ENCODE measurements around the gene SYCE3.

Gene SYCE3

DNA sequence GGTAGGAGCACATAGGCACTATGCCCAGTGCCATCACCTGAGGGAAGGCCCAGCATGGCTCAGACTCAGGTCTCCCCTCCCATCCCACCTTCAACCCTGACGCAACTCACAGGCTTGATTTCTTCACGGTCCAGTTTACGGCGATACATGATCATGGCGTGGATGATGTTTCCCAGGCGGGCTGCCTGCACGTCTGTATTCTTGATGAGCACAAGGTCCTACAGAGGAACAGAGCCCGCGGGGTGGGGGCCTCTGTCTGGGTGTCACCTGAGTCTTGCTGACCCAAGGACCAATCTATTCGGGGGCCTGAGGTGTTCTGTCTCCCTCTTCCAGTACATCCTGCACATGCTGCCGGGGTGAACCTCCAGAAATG, 11.7 kb upstream of the SYCE3 start:
- no peak for DNase-seq

DNA sequence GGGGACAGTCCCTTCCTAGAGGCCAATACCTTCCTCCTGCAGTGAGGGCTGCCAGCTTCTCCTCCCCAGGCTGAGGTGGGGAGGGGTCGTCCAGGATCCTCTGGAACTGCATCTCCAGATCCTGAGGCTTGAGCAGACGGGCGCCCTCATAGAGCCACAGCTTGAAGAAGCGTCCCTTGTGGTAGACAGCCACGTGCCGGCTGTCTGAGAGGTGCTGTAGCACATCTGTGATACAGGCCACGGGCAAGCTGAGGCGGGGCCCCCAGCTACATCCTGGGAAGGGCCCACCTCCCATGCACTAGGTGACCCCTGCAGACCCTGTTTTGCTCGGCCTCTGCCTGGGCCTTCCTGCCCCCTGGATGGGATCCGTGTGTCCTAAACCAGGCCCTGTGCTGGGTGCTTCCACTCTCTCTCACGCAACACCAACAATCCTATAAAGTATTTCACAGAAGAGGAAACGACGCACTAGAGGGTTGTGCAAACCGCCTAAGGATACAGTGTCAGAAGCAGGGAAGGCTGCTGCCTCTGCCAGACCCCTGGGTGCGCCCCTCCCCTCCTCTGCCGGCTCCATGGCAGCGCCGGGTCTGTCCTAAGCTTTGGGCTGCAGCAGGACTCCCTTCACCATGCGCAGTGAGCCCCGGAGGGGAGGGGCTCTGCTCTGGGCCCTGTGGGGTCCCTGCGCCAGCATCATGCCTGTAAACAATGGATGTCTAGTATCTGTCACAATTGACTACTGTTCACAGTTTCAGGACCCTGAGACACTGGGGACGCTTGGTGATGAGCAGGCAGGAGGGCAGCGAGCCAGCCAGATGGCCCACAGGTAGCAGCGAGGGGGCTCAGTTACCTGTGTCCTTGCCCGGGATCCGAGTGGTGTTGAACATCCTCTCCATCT, 11.0 kb upstream of the SYCE3 start:
- DNase-seq = no peak

DNA sequence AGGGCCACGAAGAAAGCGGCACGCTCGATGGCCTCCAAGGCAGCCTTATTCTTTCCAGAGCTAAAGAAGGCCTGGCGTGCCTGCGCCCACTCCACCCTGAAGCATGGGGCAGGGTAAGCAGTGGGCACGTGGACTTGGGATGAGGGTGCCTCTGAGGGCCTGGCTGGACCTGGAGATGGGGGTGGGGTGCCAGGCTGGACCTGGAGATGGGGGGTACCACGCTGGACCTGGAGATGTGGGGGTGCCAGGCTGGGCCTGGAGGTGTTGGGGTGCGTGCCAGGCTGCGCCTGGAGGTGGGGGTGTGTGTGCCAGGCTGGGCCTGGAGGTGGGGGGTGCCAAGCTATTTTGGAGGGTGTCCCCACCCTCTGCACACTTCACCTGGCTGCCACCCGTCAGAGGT, 10.2 kb upstream of the SYCE3 start:
- DNase-seq = peak; percentile 6

DNA sequence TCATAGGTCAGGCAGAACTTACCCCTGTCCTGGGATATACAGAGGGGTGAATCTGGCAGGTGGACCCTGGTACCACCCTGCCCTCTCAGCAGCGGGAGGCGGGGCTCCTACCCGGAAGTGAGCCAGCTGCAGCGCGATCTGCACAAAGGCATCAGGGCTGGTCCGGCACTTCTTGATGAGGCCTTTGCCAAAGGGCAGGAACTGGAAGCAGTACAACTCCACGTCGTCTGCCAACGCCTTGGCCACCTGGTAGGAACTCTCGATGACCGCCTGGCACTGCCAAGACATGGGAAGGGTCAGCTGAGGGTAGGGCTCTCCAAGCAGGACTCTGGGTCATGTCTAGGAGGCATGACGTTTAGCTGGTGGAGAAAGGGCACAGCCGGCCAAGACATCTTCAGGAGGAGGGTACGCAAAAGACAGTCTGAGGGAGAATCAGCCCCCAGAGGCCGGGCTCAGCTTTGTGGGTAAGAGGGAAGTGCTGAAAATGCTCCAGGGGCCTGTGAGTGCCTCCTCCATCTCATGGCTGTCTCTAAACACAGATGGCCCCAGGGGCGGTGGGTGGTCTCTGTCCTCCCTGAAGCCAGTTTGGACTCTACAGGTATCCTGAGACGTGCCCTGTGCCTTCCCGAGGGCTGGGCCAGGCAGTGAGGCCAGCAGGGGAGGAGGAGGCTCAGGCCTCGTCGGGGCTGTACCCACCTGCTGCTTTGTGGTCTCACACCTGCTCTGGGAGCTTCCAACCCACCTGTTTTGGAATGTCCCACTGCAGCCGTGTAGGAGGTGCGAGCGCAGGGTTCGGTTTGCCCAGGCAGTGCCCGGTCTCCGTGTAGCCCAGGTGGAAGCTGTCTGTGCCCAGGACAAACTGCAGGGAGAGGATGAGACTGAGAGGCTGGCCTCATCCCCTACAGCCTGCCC, 8.8 kb upstream of the SYCE3 start:
- DNase-seq = peak; percentile 18

DNA sequence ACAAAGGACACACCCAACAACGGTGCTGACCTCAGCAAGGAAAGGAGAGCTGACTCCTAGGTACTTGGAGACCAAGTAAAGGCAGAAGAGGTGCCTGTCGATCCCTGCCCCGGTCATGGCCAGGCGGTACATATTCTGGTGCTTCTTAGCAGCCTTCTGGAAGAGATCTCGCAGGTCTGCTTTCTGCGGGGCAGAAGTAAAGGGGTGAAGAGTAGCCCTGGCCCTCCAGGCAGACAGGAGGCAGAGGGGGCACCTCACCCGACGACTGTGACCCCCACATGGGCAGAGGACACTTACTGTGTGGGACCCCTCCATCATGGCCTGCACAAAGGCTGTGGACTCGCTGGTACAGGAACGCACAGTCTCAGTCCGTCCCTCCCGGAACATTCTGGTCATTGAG, 8.1 kb upstream of the SYCE3 start:
- DNase-seq = peak; percentile 23

- DNase-seq = peak; percentile 26
These were observed 7.3 kb upstream of the SYCE3 start for GRCh38 chr22:50569896-50570535.

DNA sequence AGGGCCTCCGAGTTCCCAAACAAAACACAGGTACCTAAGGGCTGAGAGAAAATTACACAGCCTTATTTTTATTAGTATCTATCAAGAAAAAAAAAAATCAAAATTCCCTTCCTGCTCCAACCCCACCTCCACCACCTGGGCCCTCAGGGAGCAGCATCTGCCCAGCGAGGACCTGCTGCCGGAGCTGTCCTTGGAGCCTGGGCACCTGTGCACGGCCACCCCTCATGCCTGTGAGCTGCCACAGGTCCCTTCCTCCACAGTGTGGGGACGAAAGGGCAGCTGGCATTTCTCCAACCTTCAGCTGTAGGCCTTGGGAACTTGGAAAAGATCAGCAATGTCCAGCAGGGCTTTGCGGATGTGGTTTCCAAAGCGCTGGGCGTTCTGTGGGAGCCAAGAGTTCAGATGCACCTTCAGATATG, 6.3 kb upstream of the SYCE3 start:
- peak; percentile 22 for DNase-seq

- DNase-seq = no peak
These were observed 5.9 kb upstream of the SYCE3 start for GRCh38 chr22:50568626-50569025.

- DNase-seq = peak; percentile 25
These were observed 5.1 kb upstream of the SYCE3 start for GRCh38 chr22:50567721-50568252.

GRCh38 chr22:50564289-50564688, 1.6 kb upstream of the SYCE3 start:
- no peak for DNase-seq

GRCh38 chr22:50563413-50564160, 868 bp upstream of the SYCE3 start:
- no peak for DNase-seq

DNA sequence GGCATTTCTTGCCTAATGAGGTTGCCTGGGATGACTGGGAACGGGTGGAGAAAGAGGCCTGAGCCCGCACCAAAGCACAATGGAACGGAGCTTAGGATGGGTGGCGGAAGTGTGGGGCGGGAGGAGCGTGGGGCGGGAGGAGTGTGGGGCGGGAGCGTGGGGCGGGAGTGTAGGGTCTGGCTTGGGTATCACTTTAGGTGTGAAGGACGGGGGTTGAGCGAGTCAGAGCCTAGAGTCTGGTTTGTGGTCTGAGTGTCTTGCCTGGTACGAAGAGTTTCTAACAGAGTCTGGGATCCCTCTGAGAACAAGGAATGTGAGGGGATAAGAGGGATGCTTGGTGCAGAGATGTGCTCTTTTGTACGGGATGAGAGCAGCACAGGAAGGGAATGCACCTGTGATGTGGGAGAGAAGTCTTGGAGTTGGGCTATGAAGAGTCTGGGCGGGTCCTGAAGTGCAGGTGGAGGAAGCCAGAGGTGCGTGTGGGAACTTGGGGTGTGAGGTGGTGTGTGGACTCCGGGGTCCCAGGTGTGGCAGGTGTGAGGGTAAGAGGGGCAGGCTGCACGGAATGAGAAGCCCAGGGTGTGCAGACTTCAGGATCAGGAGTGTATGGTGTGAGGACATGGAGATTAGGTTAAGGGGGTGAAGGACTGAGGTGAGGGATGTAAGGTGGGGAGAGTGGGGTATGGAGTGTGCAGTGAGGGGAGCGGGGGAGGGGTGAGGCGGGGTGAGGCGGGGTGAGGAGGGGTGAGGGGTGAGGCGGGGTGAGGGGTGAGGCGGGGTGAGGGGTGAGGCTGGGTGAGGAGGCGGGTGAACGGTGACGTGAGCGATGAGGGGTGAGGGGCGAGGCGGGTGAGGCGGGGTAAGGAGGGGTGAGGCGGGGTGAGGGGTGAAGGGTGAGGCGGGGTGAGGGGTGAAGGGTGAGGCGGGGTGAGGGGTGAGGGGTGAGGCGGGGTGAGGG, 1.0 kb downstream of the SYCE3 start:
- no peak for DNase-seq

- DNase-seq = no peak
These were observed 2.7 kb downstream of the SYCE3 start for GRCh38 chr22:50560034-50560433.

GRCh38 chr22:50556703-50557102, 6.0 kb downstream of the SYCE3 start:
- no peak for DNase-seq

DNA sequence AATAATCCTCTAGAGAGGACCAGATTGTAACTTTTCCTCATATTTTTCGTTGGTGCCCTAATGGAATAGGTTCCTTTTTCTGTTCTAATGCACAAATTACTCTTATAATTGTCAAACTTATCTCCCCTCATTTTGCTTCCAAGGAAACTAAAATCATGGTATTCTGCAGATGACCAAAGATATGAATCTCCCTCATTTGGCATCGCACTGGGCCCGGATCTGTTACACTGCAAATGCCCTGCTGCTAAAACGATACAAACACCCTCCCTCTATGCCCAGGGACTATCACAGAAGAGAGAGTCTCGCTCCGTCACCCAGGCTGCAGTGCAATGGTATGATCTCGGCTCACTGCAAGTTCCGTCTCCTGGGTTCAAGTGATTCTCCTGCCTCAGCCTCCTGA, 9.4 kb downstream of the SYCE3 start:
- DNase-seq = no peak

- no peak for DNase-seq
These were observed 11.5 kb downstream of the SYCE3 start for GRCh38 chr22:50551160-50551752.

DNA sequence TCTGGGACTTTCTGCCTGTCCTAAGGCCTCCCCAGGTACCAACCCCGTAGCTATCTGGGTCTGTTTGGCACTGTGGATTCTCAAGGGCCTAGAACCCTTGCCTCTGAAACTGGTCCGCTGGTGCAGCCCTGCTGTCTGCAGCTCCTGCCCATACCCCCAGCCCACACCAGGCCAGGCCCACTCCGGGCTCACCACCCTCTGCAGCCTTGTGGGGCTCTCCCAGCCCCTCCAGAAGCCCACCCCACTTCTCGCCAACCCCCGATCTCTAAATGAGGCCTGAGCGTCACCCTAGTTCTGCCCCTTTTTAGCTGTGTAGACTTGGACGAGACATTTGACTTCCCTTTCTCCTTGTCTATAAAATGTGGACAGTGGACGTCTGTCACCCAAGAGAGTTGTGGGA, 12.3 kb downstream of the SYCE3 start:
- DNase-seq = no peak

- DNase-seq = no peak
These were observed 13.6 kb downstream of the SYCE3 start for GRCh38 chr22:50548921-50549790.

GRCh38 chr22:50548040-50548920, 14.4 kb downstream of the SYCE3 start:
- DNase-seq = peak; percentile 59
